Measurements from ENCODE around the gene PEX5L.

Gene PEX5L

DNA sequence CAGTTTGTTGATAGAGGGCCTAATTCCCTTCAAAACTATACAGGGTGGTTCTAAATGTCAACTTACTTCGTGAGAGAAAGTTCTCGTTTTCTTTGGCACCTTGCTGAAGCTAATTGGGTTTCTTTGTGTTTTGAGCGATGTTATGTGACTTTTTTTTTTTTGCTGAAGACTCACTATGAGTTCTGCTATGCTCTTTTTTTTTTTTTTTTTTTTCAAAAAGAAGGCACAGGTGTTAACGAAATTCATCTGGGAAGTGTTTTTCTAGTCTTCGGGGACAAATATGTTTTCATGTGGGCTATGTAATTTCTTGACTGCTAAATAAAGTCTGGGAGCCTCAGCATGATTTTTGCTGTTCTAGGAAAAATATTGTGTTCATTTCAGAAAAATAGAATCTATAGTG lies 81.5 kb downstream of the PEX5L start:
- no peak for DNase-seq (ENCODE audit: low spot score)

DNA sequence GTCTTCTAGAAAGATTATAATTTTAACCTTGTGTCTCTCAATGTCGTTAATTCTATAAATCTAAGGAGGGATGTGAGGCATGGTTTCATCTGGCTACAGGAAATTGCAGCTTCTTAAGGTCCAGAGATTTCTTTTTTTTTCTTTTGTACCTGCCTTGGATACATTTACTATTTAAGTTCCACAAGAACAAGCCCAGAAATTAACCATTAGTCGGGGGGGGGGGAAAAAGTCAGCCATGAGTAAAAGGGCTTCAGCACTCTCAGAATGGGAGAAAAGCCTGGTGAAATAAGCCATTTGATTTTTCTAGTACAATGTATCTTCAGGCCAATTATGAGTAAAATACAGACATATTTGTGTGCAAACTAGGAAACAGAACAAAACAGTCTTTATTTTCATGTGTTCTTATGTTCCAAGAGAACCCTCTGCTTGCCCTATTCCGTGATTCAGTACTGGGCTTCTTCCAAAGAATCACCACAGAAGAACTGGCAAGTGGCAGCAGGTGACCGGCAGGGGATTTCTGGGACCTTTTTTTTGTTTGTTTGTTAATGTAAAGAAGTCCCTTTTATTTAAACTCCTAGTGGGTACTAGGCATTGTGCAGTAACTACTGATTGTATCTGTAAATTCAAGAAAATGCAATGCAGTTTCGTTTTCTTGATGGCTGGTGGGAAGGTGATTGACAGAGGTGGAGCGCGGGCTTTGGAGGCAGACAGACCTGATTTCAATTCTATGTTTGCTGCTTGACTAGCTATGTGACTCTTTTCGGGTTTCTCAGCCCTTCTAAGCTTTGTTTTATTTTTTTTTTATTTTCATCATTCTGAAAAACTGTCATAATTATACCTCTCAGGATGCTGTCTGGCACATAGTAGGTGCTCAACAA lies 82.5 kb downstream of the PEX5L start:
- no peak for DNase-seq (ENCODE audit: low spot score)

DNA sequence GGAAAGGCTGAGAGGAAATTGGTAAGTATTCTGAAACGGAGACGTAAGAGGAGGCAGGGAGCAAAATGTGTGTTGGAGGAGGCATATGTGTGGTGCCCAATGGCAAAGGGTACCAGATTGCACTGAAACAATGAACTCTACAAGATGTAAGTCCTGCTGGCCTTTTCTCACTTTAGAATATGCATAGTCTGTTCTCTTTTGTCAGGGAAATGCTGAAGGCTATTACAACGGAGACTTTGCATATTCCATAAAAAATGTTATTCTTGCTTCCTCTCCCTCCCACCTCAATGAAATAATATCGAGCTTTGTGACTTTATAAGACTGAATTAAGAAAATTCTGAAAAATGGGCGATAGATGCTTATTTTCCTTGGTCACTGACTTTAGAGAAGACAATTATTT lies 85.9 kb downstream of the PEX5L start:
- no peak for DNase-seq (ENCODE audit: low spot score)

DNA sequence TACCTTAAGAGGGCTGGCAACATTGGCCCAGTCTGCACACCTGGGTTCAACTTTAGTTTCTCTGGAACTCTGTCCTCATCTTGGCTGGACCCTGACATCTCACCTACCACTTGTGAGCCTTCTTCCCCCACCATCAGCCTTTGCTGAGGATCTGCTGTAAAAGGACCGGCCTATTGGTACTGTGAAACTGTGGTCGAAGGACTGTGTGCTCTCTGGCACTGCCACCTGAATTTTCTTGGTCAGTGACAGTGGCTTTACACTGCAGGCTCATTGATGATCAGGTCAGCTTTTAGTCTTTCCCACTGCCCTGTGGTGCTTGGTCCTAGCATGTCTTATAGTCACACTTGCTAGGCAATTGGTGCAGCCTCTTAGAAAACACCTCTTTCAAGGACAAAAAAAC lies 86.9 kb downstream of the PEX5L start:
- no peak for DNase-seq (ENCODE audit: low spot score)

DNA sequence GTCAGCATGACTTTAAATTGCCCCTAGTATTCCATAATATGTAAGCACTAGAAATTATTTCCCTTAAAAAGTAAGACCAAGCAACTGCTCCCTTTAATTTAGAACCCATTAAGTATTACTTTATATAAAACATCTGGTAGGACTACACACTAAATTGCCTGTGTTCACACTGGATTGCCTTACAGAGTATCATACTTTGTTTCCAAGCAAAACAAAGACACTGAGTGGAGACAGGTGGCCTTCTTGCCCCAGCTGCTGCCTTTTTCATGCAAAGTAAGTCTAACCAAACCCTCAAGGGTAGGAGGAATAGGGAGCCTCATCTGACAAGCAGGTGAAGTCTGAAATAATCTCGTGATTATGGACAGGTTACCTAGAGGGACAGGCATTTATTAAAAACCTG lies 87.3 kb downstream of the PEX5L start:
- DNase-seq (ENCODE audit: low spot score), result peak; percentile 24

DNA sequence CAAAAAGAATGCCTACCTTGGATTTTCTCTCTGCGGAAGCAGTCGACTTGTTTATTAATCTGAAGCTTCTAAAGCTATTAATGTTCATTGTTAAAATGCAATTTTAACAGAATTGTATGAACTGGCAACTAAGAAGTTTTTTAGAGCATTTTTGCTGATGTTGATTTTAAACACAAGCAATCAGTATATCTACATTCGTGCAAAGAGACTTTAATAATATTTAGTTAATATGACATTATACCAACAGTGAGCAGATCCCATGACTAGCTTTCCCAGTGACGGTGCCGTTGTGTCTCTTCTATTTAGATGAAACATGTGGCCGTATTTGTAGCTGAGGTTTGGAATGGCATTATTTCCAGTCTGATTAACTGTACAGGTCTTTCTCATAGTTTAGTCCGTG lies 88.0 kb downstream of the PEX5L start:
- DNase-seq (ENCODE audit: low spot score), result no peak

DNA sequence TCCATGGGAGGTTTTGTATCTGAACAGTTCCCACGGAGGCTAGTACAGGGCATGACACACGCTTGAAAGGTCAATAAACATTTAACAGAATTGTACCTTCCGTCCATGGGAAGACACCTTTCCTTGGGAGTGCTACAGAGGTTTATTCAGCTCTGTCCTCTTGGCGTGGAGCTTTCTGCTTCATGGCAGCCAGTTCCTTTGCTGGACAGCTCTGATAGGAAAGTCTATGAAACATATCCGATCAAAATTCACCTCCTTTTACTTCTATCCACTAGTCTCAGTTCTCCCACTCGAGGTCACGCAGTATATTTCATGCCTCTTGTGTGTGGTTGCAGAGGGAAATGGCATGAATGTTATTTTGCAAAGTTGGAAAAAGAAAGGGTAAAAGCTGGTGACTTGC lies 91.2 kb downstream of the PEX5L start:
- DNase-seq (ENCODE audit: low spot score), result no peak

DNA sequence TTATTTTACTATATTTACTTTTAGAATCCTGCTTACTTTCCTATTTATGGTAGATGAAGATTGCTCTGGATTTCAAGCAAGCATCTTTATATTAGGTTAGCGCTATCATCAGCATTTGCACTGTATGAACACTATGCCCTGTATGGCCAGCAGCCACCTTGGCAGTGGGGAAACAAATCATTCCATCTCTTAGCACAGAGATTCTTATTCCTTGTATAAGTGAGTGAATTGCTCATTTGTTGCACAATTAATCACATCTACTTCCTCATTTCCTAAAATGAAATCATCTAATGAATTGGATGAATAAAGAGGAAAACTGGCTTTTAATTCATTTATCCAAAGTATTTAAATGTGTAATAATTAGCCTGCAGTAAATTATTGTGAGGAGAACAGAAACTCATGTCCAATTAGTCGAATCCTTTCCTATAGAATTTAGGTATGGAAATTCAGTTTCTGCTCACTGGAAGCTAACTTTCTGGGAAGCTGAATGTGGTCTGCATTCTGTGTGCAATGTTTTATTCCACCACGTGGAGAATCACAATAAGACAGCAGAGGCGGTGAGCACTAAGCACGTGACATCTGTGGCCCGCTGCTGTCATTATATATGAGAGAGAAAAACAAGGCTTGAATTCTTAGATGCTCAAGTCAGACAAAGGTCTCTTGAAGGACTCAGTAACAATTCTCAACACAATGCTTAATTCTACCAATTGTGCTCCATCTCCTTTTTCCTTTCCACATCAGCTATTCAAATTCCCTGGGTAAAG lies 93.4 kb downstream of the PEX5L start:
- no peak for DNase-seq (ENCODE audit: low spot score)

DNA sequence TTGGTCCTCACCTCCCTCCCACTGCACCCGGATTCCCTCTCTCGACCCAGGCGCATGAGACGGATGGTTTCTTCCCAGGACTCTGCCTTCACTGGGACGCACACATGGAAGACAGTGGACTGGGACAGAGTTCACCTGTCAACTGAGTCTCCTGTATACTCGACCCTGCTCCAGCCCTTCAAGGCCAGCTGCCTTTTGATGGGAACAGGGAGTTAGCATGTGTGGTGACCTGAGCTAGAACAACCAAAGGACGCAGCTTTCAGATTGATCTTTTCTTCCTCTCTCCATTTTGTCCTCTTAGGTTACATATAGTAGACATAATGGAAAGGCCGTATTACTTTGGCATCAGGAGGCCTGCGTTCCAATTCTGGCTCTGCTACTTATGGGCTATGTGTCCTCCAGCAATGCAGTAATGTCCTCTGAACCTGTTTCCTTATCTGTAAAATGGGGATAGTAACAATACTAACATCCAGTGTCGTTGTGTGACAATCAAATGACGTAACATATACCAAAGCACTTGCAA lies 94.1 kb downstream of the PEX5L start:
- DNase-seq (ENCODE audit: low spot score), result no peak

DNA sequence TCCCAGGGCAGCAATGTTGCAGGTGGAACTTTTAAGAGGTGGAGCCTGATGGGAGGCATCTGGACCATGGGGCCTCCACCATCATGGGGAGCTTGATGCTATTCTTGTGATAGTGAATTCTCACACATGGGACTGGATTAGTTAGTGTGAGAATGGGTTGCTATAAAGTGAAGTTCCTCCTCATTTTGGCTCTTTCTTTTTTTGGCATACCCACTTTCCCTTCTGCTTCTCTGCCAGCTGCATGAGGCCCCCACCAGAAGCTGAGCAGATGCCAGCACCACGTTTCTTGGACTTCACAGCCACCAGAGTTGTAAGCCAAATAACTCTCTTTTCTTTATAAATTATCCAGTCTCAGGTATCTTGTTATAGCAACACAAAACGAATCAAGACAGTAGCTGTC lies 101.0 kb downstream of the PEX5L start:
- DNase-seq (ENCODE audit: low spot score), result no peak

DNA sequence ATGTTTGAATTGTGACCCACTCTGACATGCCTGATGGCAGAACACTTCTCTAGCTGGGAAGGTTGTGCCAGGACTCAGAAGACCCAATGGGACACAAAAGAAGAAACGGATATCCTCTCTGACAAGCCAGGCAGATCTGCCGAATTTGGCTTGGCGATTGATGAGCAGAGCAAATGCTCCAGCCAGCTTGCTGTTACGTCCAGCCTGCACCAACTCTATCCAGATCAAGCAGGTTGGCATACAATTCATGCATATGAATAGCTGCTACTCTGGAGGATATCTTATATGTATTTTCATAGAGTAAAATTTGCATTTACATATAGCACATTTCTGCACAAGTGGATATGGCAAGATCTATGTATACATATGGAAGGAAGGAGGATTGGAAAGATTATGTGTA lies 102.8 kb downstream of the PEX5L start:
- no peak for DNase-seq (ENCODE audit: low spot score)

DNA sequence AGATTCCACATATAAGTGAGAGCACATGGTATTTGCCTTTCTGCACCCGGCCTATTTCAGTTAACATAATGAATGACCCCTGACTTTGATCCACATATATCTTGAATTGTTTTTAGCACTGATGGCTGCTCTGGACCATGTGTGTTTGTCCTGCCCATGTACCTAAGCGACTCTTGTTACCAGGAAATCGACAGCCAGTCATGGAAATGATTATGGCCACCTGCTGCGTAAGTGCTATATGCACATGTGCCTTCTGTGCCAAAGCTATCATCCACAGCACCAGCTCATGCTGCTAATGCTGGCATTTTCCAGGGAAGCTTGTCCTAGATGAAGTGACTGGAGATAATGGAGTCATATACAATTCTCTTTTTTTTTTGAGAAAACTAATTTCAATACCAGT lies 103.7 kb downstream of the PEX5L start:
- DNase-seq (ENCODE audit: low spot score), result no peak

DNA sequence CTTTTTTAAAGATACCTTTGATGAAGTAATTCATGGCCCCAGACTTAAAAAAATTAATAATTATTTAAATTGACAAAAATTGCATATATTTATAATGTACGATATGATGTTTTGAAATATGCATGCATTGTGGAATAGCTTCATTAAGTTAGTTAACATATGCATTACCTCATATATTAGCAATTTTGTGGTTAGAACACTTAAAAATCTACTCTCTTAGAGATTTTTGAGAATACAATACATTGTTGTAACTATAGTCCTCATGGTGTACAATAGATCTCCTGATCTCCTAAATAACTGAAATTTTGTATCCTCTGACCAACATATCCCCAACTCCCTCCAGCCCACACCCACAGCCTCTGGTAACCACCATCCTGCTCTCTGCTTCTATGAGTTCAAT lies 104.1 kb downstream of the PEX5L start:
- DNase-seq (ENCODE audit: low spot score), result no peak

DNA sequence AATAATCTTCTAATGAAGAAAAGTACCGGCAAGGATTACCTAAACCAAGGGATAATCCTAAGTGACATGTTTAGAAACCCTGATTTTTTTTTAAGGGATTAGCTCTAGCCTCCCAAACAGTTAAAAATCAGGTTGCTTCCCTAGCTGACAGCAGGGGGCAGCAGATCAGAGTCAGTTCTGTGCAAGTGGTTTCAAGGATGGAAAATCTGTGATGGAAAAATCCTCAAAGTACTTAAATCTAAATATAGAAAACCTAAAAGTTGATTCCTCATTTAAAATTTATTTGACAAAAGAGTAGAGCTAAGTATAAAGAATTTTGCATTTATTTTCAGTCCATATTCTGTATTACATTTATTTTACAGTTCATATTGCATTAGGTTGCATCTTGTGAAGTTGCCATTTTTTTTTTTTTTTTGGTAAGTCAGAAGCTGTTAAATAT lies 107.6 kb downstream of the PEX5L start:
- DNase-seq (ENCODE audit: low spot score), result peak; percentile 59

DNA sequence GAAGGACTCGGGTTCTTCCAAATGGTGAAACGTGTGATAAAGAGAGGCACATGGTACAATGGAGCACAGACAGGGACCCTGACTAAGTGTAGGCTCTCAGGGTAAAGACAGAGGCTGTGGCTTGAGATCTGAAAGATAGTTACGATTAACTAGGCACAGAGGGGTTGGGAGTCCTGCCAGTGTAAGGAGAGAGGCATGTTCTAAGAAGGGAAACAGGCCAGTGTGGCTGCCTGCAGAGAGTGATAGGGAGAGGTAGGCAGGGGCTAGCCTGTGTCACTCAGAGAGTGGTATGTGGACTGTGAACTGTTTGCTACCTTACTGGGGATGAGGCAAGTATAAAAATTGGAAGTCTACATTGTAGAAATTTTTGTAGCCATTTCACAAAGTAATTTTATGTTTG lies 109.5 kb downstream of the PEX5L start:
- DNase-seq (ENCODE audit: low spot score), result peak; percentile 22

DNA sequence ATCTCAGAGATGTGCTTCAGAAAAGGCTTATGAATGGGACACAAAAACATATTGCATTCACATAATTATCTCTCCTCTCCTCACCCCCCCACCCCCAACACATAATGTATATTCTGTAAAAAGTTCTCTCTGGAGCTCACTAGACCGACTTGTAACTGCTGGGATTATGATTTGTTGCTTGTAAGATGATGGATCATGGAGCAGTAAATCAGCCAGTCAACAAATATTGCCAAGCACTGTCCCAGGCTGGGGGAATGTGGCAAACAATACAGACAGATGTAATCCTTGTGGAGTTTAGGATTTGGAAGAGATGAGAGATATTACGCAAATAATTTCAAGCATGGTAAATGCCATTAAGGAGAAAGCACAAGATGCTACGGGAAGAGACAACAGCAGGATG lies 114.8 kb downstream of the PEX5L start:
- no peak for DNase-seq (ENCODE audit: low spot score)

DNA sequence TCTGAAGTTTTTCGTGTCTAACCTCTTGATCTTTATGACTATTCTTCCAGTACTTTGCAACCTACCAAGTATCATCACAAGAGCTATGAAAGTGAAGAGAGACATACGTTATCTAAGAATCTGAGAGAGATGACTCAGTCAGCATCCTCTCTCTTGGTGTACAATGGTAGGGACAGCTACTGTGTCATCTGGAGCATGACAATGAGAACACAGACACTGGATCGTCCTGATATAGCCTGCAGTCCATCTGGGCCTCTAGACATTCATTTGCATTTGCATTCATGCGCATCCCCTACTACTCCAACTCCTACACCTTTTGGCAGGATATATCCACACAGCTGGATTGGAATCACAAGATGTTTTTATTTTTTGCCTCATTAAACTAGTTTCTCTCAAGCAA lies 115.2 kb downstream of the PEX5L start:
- no peak for DNase-seq (ENCODE audit: low spot score)

DNA sequence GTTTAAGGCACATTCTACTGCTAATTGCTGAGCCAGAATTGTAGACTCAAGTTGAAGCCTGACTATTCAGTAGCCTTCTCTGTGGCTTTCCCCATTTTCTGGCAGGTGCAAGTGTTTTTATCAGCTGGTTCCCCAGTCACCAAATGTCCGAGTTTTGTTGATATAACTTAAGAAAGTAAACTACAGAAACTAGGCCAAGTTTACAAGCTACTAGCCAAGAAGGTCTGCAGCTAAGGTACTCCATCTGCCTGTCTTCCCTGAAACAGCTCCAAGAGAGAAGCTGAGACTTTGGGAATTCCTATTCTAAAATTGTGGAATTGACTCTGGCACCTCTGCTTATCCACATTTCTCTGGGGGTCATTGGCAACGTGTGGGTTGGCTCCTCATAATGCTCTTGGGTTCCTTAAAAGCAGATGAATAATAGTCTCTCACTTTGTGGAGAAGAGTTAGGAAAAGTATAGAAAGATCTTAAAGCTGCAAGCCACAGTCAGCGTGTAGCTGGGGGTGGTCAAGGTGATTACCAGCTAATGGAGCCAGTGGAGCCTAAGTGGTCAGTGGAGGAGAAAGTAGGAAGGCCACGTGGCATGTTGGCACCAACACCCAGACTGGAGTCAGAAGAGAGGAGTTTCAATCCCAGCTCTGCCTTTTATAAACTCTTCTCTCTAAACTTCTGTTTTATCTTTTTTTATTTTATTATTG lies 128.8 kb downstream of the PEX5L start:
- DNase-seq (ENCODE audit: low spot score), result no peak

DNA sequence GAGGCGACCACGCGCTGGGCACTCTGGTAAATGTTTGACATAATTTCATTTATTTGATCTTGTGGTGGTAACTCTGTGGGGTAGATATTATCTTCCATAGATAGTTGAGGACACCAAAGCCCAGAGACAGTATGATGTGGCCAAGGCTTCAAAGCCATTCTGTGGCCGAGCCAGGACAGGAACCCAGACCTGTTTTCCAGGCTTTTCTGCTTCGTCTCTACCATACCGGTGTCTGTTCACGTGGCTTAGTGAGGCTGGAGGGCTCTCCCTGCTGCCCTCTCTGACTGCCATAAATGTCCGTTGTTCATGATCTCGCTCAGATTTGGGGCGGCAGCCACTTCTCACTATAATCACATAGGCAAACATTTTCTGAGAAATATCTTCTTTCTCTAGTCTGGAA lies 134.7 kb downstream of the PEX5L start:
- DNase-seq (ENCODE audit: low spot score), result no peak

DNA sequence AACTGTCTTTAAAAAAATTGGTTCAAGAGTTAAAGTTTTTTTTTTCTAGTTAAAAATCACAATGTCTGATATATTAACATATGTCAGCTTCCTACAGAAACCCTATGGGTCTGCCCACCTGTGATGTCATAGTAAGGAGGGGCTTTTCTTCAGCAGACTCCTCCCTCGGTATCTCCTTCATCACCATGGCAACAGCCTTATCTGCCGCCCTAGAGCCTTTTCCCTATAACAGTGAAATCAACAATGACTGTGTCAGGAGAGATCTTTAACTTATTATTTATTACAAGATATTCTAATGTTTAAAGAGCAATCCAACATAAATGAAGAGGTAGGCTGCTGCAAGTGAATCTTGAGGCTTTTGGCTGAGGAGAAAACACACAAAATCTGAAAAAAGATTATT lies 138.7 kb downstream of the PEX5L start:
- DNase-seq (ENCODE audit: low spot score), result peak; percentile 88

DNA sequence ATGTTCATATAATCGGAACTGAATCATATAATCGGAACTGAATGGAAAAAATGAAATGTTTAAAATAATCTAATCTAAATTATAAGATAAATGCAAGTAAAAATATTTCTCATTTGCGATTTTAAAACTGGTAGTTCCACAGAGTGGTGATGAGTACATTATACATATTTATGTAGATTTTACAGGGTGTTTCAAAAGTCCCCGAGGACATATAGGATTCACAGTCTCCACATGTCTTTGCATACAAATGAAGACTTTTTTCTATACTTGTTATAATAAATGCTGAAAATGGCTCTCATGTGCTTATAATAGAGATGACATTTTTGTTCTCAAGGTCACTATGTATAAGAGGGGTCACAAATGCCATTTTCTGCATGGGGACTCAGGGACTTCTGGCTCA lies 139.5 kb downstream of the PEX5L start:
- no peak for DNase-seq (ENCODE audit: low spot score)

DNA sequence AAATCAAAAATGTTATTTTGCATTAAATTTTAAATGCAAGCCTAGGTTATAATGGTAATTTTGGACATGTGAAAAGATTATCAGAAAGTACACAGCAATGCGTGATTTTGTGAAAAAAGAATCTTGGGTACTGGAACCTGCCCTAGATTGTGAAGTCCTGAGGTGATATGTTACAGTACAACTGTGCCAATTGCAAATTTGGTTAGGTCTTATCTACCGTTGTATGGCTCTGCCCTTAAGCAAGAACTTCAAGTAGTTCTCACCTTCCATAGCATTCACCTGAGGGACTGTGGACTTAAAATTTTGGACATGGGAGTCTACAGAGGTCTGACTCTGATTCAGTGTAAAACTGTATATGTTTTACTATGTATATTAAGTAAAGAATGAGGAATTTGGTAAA lies 140.2 kb downstream of the PEX5L start:
- no peak for DNase-seq (ENCODE audit: low spot score)

DNA sequence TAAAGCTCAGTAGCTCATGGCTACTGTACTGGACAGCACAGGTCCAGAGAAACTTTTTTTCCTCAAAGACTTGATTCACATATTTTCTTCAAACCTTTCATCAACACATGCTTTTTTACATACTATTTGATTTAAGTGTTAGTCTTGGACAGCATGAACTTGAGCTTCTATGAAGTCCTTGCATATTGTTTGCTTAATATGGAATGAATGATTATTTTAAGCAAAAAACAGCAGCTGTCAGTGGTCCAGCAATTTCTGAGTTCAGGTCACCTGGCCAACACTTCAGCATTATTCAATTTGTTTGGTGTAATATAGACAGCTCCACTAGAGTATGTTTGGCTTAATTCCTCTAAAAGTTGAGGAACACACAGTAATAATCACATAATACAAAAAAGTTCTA lies 141.4 kb downstream of the PEX5L start:
- no peak for DNase-seq (ENCODE audit: low spot score)

All from iPS-NIHi11 (cell line).